ENCODE data around the gene ZNF23. TPM values are rescaled to one million over a fixed set of nuclear protein-coding genes. Genes with fewer than 3 reads are reported as not detected.
"Not testable (repeated sequence)": the region's sequence is repeated elsewhere in the genome, so short reads cannot be mapped to it uniquely, and the experiment has no call there.

ZNF23 gene
- 1 to 10 TPM; 3.1 to 4.8 (median 3.9) TPM for total RNA-seq
- long read RNA-seq, partial matches to known transcripts, result 0 of 1 reads
- long read RNA-seq, other reads (novel, unspliced or antisense), result 0 of 1 reads

DNA sequence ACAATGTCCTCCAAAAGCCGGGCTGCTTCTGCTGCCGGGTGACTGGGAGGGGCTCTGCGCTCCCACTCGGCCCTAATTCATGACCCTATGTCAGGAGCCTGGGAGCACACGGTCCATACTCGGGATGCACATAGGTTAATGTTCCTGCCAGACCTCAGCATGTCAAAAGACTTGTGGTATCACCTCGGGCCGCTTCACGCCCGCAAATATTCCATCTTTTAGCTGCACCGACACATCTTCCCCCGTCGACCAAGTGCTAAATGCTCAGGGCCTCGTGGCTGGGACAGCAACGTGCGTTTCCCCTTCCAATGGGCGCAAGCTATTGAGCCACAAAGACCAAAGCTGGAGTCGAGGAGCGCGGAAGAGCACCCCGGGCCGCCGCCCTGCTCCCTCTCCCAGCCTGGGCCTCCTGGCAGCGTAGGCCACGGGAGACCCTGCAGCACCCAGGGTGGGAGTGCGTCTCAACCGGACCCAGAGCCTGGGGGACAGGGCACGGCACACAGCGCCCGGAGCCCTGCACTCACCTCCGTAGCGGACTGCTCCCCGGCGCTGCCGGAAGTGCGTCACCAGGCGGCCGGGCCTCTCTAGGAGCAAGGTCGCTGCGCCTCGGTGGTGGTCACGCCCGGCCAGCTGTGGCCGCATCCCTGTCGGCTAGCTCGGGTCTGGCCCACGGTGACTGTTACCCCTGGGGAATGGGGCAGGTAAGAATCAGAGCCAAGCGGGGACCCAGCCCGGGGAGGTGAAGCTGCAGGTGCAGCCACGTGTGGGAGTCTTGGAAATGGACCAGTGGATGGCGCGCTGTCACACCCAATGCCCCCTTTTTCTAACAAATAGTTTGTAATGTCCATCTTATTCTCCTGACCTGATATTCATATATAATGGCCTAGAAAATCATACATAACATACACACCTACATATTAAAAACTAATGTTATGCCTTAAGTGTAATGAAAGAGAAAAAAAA is at the start of gene ZNF23:
ZNF23 (minus strand) TSS at position 562 of the 963 bp plus-strand sequence. CDS start 5,451 bp downstream, outside the sequence.
- H3K4me3 ChIP-seq, result peak within 1 kb of the TSS; percentile 75 to 97 (median 81)
- H3K9me3 ChIP-seq, result no peaks in the 10 kb centered on the region
- H3K27ac ChIP-seq, result peak within 1 kb of the TSS; percentile 60 to 85 (median 66)
- DNase-seq, result peak; percentile 89 to 92 (median 91)
- peaks cover 0 to 13% (median 3%) of the 10 kb centered on the region in 4 donors for H3K4me1 ChIP-seq
- TF ChIP-seq POLR2A (IDR thresholded peaks at IDR 0.05), result peak; percentile 74
- TF ChIP-seq, protein P1, sequence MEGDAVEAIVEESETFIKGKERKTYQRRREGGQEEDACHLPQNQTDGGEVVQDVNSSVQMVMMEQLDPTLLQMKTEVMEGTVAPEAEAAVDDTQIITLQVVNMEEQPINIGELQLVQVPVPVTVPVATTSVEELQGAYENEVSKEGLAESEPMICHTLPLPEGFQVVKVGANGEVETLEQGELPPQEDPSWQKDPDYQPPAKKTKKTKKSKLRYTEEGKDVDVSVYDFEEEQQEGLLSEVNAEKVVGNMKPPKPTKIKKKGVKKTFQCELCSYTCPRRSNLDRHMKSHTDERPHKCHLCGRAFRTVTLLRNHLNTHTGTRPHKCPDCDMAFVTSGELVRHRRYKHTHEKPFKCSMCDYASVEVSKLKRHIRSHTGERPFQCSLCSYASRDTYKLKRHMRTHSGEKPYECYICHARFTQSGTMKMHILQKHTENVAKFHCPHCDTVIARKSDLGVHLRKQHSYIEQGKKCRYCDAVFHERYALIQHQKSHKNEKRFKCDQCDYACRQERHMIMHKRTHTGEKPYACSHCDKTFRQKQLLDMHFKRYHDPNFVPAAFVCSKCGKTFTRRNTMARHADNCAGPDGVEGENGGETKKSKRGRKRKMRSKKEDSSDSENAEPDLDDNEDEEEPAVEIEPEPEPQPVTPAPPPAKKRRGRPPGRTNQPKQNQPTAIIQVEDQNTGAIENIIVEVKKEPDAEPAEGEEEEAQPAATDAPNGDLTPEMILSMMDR (IDR thresholded peaks at IDR 0.05), result peak in 1 of 4 donors; percentile 12
- 0% methylated on average over 14 of the region's 52 CpGs for WGBS (ENCODE audit: insufficient coverage, low coverage, low lambda C conversion rate, missing lambda C conversion rate)
- ATAC-seq, result peak; percentile 100
- H3K27me3 ChIP-seq, result no peaks in the 10 kb centered on the region
- intact Hi-C loops (cut with DNase I), result no loop called here
- no peaks in the 10 kb centered on the region for H3K36me3 ChIP-seq

DNA sequence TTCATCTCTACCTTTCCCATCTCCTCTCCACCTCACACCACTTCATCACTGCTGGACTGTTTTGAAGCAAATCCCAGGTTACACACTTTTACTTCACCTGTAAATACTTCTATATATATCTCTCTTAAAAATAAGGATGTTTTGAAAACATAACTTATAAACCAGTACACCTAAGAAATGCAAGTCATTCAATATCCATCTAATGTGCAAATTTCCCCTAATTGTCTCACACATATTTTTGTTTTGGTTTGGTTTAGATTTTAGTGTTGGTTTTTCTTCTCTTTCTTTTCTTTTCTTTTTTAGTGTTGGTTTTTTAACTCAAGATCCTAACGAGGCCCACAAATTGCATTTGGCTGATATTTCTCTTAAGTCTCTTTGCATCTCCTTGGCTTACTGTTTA is 45.0 kb upstream of the ZNF23 start:
- TF ChIP-seq, protein P1 (IDR thresholded peaks at IDR 0.05), result no peak
- TF ChIP-seq POLR2A (IDR thresholded peaks at IDR 0.05), result no peak
- no peaks in the 10 kb centered on the region for H3K36me3 ChIP-seq
- H3K27ac ChIP-seq, result no peak overlapping the region
- no peak overlapping the region for H3K4me3 ChIP-seq
- H3K4me1 ChIP-seq, result no peaks in the 10 kb centered on the region
- intact Hi-C loops (cut with DNase I), result no loop called here
- no peaks in the 10 kb centered on the region for H3K27me3 ChIP-seq
- 56% methylated on average over 1 of the region's 1 CpG for WGBS (ENCODE audit: insufficient coverage, low coverage, low lambda C conversion rate, missing lambda C conversion rate)
- no peak for ATAC-seq
- no peak for DNase-seq
- H3K9me3 ChIP-seq, result no peaks in the 10 kb centered on the region

DNA sequence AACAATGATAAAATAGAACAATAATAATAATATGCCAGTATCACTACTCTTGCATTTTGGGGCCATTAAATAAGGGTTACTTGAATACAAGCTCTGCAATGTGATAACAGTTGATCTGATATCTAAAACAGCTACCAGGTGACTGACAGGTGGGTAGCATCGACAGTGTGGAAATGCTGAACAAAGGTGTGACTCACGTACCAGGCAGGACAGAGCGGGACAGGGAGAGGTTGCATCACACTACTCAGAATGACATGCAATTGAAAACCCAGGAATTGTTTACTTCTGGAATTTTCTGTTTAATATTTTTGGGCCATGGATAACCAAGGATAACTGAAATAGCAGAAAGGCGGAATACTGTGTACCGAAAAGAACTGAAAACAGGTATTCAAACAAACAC is 42.9 kb upstream of the ZNF23 start:
- 35% methylated on average over 5 of the region's 5 CpGs for WGBS (ENCODE audit: insufficient coverage, low coverage, low lambda C conversion rate, missing lambda C conversion rate)
- no peaks in the 10 kb centered on the region for H3K36me3 ChIP-seq
- ATAC-seq (peak in 3 of 4 donors; percentile 42 to 91 (median 52)), DNase-seq (peak in 1 of 3 donors; percentile 23)
- no peaks in the 10 kb centered on the region for H3K9me3 ChIP-seq
- H3K27ac ChIP-seq, result no peak overlapping the region
- TF ChIP-seq, protein P1 (IDR thresholded peaks at IDR 0.05), result no peak
- no peak for TF ChIP-seq POLR2A (IDR thresholded peaks at IDR 0.05)
- no peaks in the 10 kb centered on the region for H3K27me3 ChIP-seq
- H3K4me1 ChIP-seq, result no peaks in the 10 kb centered on the region
- intact Hi-C loops (cut with DNase I), result loop anchor here in 1 of 2 donors (5.0 kb wide), 1 partner anchor 93 kb away; no protein-coding TSS in a partner anchor
- H3K4me3 ChIP-seq, result no peak overlapping the region

DNA sequence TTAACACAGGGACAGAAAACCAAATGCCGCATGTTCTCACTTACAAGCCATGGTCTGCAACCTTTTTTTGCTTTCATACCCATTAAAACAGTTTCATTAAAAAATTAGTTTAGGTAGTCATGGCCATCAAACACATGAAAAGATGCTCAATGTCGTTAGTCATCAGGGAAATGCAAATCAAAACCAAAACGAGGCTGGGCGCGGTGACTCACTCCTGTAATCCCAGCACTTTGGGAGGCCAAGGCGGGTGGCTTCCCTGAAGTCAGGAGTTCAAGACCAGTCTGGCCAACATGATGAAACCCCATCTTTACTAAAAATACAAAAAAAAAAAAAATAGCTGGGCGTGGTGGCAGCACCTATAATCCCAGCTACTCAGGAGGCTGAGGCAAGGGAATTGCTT is 42.0 kb upstream of the ZNF23 start:
- not testable (repeated sequence) for H3K9me3 ChIP-seq, H3K4me3 ChIP-seq, H3K4me1 ChIP-seq, ATAC-seq, H3K27ac ChIP-seq, H3K27me3 ChIP-seq, H3K36me3 ChIP-seq, DNase-seq
- WGBS (ENCODE audit: insufficient coverage, low coverage, low lambda C conversion rate, missing lambda C conversion rate), result 77% methylated on average over 7 of the region's 7 CpGs
- intact Hi-C loops (cut with DNase I), result loop anchor here in 1 of 2 donors (5.0 kb wide), 1 partner anchor 92 kb away; no protein-coding TSS in a partner anchor

DNA sequence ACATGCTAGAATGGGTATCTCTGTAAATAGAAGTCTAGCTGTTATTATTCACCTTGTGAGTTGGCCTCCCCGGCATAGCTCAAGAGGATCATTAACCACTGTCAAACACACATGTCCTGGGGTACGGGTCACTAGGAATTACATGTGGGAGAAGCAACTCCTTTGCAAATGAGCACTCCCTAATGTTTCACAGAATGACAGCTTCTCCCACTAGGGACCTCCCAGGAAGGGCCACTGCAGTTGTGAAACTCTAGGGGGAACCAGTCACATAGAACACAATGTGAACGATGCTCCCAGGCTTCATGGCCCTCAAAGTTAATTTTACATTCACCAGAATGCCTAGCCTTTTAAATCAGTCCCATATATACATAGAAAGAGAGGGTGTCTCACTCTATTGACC is 39.5 kb upstream of the ZNF23 start:
- TF ChIP-seq, protein P1 (IDR thresholded peaks at IDR 0.05), result peak in 1 of 4 donors; percentile 15
- no peak for TF ChIP-seq POLR2A (IDR thresholded peaks at IDR 0.05)
- Histone ChIP-seq H3K27ac (no peak overlapping the region), H3K4me1 (no peaks in the 10 kb centered on the region), H3K4me3 (no peak overlapping the region), H3K27me3 (no peaks in the 10 kb centered on the region), H3K9me3 (no peaks in the 10 kb centered on the region), H3K36me3 (no peaks in the 10 kb centered on the region)
- DNase-seq, result no peak
- WGBS (ENCODE audit: insufficient coverage, low coverage, low lambda C conversion rate, missing lambda C conversion rate), result 28% methylated on average over 3 of the region's 3 CpGs
- intact Hi-C loops (cut with DNase I), result loop anchor here in 1 of 2 donors (5.0 kb wide), 1 partner anchor 89 kb away; no protein-coding TSS in a partner anchor
- peak; percentile 11 to 54 (median 47) for ATAC-seq

All from right lobe of liver (tissue), 6 donors.